HEK293 (cell line): ENCODE data around the gene SRGAP2C.
"Not testable (repeated sequence)": the region's sequence is repeated elsewhere in the genome, so short reads cannot be mapped to it uniquely, and the experiment has no call there.

Source experiments
- CTCF ChIA-PET: fragments of 350-600 bp; formaldehyde crosslinking; extraction: SDS; loops from one replicate; lab custom pipeline; 2021; ENCODE audit warnings: antibody characterized with exemption; lab: Yijun Ruan, JAX
- POLR2A ChIA-PET: fragments of 300-600 bp; formaldehyde crosslinking; extraction: SDS; loops from one replicate; lab custom pipeline; 2020; ENCODE audit warnings: antibody characterized with exemption, inconsistent platforms; lab: Yijun Ruan, JAX
- H3K27ac ChIP-seq: fragments of 200-500 bp; sonication (Bioruptor generic); 2 replicates; pipeline ENCODE4 v1.5.1; 2014; ENCODE audit warnings: low read depth, low read length, control low read depth, inconsistent platforms; ENCODE audit errors: extremely low read depth
- H3K36me3 ChIP-seq, 2 experiments: fragments of 200-500 bp in 1 of 2; sonication (Bioruptor generic) in 1 of 2; 1 replicate in 1 of 2; 2 replicates in 1 of 2; pipeline ENCODE4 v1.5.1; 2014 to 2017; ENCODE audit warnings: inconsistent platforms in 2 of 2, low read length in 2 of 2; ENCODE audit not compliant: control insufficient read depth in 2 of 2, insufficient read depth in 1 of 2
- H3K4me1 ChIP-seq: fragments of 200-500 bp; sonication (Bioruptor generic); 2 replicates; pipeline ENCODE4 v1.5.1; 2014; ENCODE audit warnings: mild to moderate bottlenecking, low read length, inconsistent platforms; ENCODE audit not compliant: control insufficient read depth, insufficient read depth
- H3K4me3 ChIP-seq: 2 replicates; pipeline ENCODE4 v1.5.1; 2011; ENCODE audit warnings: low read depth, mild to moderate bottlenecking, control low read depth, low read length, moderate library complexity
- H3K9me3 ChIP-seq: fragments of 200-500 bp; sonication (Bioruptor generic); 2 replicates; pipeline ENCODE4 v1.5.1; 2014; ENCODE audit warnings: low read depth, low read length, inconsistent platforms; ENCODE audit not compliant: control insufficient read depth, insufficient read depth

SRGAP2C gene

GRCh38 chr1:121348115-121348514, 163.3 kb downstream of the SRGAP2C start:
- CTCF ChIA-PET, POLR2A ChIA-PET, H3K9me3 ChIP-seq, H3K4me3 ChIP-seq, H3K4me1 ChIP-seq, H3K36me3 ChIP-seq, H3K27ac ChIP-seq: not testable (repeated sequence)

GRCh38 chr1:121349332-121349967, 164.7 kb downstream of the SRGAP2C start:
- H3K4me3 ChIP-seq, POLR2A ChIA-PET, H3K27ac ChIP-seq, H3K4me1 ChIP-seq, CTCF ChIA-PET, H3K9me3 ChIP-seq, H3K36me3 ChIP-seq: not testable (repeated sequence)

DNA sequence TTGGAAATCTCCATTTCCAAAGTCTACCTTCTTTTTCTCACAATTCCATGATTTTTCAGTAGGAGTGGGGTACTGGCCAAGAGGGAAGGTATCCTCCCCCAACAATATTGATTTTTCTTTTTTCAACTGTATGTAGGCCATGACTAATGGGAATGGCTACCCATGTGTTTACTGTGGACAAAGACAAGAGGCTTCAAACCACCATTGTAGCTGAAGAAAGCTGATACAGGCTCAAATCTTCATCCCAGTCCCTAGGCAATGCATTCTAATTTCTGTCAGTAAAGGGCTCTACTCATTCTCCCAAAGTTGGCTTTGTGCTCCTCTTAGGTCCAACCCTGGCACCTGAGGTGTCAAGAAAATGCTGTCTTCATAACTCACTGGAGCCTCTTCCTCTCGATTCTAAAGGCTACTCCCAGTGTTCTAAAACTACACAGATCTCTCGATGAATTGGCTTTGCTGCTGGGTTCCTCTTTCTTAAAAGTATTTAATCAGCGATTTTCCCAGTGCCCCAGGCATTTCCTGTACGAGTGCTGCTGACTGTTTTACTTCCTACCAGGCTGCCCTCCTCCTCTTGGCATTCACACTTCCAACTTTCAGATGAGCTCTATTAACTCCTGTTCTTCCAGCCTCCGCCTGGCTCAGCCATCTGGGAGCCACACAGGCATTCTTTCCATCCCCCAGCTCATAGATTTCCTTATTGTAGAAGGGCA, 171.1 kb downstream of the SRGAP2C start:
- POLR2A ChIA-PET, H3K4me1 ChIP-seq, H3K9me3 ChIP-seq, H3K4me3 ChIP-seq, CTCF ChIA-PET, H3K36me3 ChIP-seq, H3K27ac ChIP-seq: not testable (repeated sequence)

DNA sequence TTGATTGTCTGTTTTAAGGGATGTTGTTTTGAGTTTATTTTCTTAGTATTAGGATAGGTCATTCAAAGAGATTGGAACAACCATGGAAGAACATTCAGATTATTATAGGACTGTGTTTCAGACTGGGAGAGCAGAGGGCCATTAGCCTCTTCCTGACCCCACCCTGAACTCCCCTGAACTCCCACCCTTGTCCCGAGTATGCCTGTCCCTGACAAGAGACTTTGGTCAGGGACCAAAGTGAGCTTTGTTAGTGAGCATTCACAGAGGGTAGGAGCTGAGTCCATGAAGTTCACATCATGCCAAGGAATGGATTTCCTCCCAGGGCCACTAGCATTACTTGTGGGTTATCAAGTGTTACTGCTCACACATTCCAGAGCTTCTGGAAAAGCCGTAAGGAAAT, 172.0 kb downstream of the SRGAP2C start:
- POLR2A ChIA-PET, CTCF ChIA-PET, H3K9me3 ChIP-seq, H3K36me3 ChIP-seq, H3K27ac ChIP-seq, H3K4me3 ChIP-seq, H3K4me1 ChIP-seq: not testable (repeated sequence)

GRCh38 chr1:121360531-121360930, 175.8 kb downstream of the SRGAP2C start:
- H3K4me3 ChIP-seq, H3K36me3 ChIP-seq, H3K27ac ChIP-seq, H3K9me3 ChIP-seq, POLR2A ChIA-PET, CTCF ChIA-PET, H3K4me1 ChIP-seq: not testable (repeated sequence)

DNA sequence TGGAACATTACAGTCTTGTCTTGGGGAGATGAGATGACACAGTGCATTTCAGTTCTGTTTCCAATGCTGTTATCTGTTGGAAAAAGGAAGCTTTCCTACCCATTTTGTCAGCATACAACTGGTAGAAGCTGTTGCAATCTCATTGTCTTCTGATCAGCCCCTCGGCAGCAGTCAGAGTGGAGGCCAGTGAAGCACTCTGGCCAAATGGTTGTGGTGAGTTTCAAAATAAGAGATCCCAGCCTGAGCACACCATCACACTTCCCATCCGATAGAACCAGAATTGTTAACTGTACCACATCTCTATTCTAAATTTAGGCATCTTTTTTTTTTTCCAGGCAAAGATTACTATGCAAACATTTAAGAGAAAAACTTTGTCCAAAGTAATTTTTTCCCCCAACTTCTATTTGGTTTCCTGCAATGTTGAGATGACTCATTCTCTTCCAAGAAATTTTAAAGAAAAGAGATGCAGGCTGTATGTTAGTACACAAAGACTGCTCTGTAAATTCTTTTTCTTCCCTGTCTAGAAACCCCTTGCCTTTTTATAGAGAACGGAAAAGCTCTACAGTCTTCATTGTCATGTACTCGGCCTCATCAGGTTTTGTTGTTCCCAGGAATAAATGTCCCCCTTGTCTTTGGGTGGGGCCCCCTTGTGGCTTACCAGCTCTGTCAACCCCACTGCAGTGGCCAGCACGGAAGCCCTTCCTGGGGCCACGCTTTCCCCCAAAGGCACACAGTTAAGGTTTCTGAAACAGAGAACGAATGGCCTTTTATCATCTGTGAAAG, 176.9 kb downstream of the SRGAP2C start:
- CTCF ChIA-PET, H3K4me3 ChIP-seq, H3K9me3 ChIP-seq, H3K36me3 ChIP-seq, H3K27ac ChIP-seq, H3K4me1 ChIP-seq, POLR2A ChIA-PET: not testable (repeated sequence)

DNA sequence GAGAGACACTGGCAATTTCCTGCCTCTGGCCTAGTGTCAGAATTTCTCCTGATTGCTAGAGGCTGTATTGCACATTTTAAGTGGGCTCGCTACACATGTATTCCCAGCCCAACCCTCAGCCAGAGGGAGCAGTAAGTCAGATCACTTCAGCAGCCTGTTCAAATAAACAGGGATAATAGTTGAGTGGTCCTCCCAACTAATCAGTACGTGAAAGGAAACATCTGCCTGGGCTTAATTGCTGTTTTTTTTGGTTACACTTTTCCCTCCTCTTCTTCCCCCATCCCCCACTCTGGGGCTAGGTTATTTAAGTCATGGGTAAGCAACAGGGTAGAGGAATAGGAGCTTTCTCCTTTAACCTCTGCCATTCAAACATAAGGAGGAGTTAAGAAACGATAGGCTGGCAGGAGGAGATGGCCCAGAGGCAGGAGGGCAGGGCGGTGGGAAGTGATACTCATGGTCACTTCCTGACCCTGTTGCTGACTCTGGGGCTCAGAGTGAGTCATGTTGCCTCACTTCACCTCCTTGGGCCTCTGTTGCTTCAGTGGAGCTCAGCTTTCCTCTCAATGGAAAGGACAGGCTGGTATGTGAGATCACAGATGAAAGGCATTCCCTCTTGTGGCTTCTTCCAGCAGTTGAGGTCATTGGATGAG, 177.6 kb downstream of the SRGAP2C start:
- CTCF ChIA-PET, POLR2A ChIA-PET, H3K4me3 ChIP-seq, H3K4me1 ChIP-seq, H3K9me3 ChIP-seq, H3K27ac ChIP-seq, H3K36me3 ChIP-seq: not testable (repeated sequence)

DNA sequence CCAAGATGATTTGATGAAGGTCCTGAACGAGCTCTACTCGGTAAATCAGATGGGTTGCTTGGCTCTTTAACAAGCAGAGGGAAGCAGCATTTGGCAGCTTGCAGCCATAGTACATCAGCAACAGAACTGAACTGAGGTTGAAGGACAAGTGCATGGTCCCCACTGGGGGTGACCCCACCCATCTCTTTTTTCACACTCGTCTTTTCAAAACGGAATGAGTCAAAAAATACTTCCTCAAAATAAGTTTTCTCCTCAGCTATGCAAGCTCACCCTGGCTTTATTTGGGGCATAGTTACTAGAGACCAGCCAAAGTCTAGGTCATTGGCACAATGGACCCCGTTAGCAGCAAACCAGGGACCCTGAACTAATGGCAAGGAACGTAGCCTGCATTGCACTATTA, 180.5 kb downstream of the SRGAP2C start:
- POLR2A ChIA-PET, H3K27ac ChIP-seq, H3K36me3 ChIP-seq, H3K4me3 ChIP-seq, H3K9me3 ChIP-seq, H3K4me1 ChIP-seq, CTCF ChIA-PET: not testable (repeated sequence)

- H3K9me3 ChIP-seq, H3K27ac ChIP-seq, POLR2A ChIA-PET, H3K4me3 ChIP-seq, H3K36me3 ChIP-seq, CTCF ChIA-PET, H3K4me1 ChIP-seq: not testable (repeated sequence)
Measured at GRCh38 chr1:121365723-121366122, 180.9 kb downstream of the SRGAP2C start.

DNA sequence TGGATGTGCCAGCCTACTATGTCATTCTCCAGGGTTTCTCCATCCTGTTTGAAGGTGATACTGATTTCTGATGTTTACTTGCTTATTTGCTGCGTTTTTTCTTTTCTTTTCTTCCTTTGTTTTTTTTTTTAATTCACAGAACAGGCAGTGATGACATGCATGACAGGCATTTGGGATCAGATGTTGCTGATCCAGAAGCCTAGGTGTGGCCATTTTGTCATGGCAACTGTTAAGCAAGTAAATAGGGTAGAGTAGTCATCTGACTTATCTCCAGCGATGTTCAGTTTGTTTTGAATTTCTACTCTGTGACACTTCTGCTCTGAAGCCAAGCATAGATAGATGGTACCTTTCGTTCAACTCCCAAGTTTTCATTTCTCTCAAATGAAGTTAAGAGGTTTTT, 181.4 kb downstream of the SRGAP2C start:
- H3K4me3 ChIP-seq, POLR2A ChIA-PET, H3K9me3 ChIP-seq, CTCF ChIA-PET, H3K27ac ChIP-seq, H3K36me3 ChIP-seq, H3K4me1 ChIP-seq: not testable (repeated sequence)
